Testis (tissue), 2 donors: ENCODE measurements around the gene ALG3.

Experiments used
- CTCF ChIP-seq, 3 experiments: fragments of 450-650 bp in 2 of 3; fragments of 200-600 bp in 1 of 3; sonication (generic) in 1 of 3; IDR thresholded peaks; one replicate each; pipeline ENCODE4 v1.5.1; 2016 to 2019; ENCODE audit warnings: antibody characterized with exemption in 3 of 3, mild to moderate bottlenecking in 2 of 3, moderate library complexity in 1 of 3
- POLR2A ChIP-seq: fragments of 450-650 bp; IDR thresholded peaks from one replicate; pipeline ENCODE4 v1.6.1; 2017; ENCODE audit warnings: antibody characterized with exemption, mild to moderate bottlenecking, moderate library complexity

GRCh38 chr3:184228376-184229137, 20.2 kb downstream of the ALG3 start:
- no peak for TF ChIP-seq CTCF (IDR thresholded peaks at IDR 0.05)
- TF ChIP-seq POLR2A = no peak
